Calu3 (cell line): ENCODE results near the gene ARHGAP15. TPM values are rescaled to one million over a fixed set of nuclear protein-coding genes. Genes with fewer than 3 reads are reported as not detected.

Experiments used
- BruUV-seq: library from RNA; stranded (reverse); fragments of 400-500 nt; replicated peaks from 2 replicates; lab custom pipeline; 2021; lab: Mats Ljungman, UMichigan
- CTCF ChIA-PET: fragments of 300-600 bp; sonication (Branson Sonifier 250); formaldehyde crosslinking; loops from one replicate; lab custom pipeline; 2022; ENCODE audit warnings: antibody characterized with exemption; lab: Charles Lee
- DNase-seq: peaks from one replicate; pipeline ENCODE4 v3.0.0; 2022
- H3K27ac Mint-ChIP-seq: one replicate; pipeline ENCODE4 v1.8.0; 2022; ENCODE audit warnings: mixed read lengths; ENCODE audit not compliant: unreplicated experiment
- H3K27me3 Mint-ChIP-seq: one replicate; pipeline ENCODE4 v1.8.0; 2022; ENCODE audit warnings: mixed read lengths; ENCODE audit not compliant: unreplicated experiment
- H3K36me3 Mint-ChIP-seq: one replicate; pipeline ENCODE4 v1.8.0; 2022; ENCODE audit warnings: mild to moderate bottlenecking, moderate library complexity, mixed read lengths; ENCODE audit not compliant: insufficient read depth, unreplicated experiment
- H3K4me1 Mint-ChIP-seq: one replicate; pipeline ENCODE4 v1.8.0; 2022; ENCODE audit warnings: mild to moderate bottlenecking, low read depth, mixed read lengths; ENCODE audit not compliant: unreplicated experiment
- H3K4me3 Mint-ChIP-seq: one replicate; pipeline ENCODE4 v1.8.0; 2022; ENCODE audit warnings: mild to moderate bottlenecking, low read depth, moderate library complexity, mixed read lengths; ENCODE audit not compliant: unreplicated experiment
- H3K9me3 Mint-ChIP-seq: one replicate; pipeline ENCODE4 v1.8.0; 2022; ENCODE audit warnings: low read depth, mixed read lengths; ENCODE audit not compliant: unreplicated experiment
- CTCF ChIP-seq: fragments of 200-600 bp; IDR thresholded peaks from one replicate; pipeline ENCODE4 v1.8.0; 2022; ENCODE audit warnings: antibody characterized with exemption; ENCODE audit not compliant: unreplicated experiment
- intact Hi-C: fragments of 100-400 bp; cut with micrococcal nuclease; formaldehyde crosslinking; loops from one replicate; pipeline ENCODE4 v1.10.0; 2022; ENCODE audit not compliant: unreplicated experiment
- total RNA-seq: library from RNA; stranded (reverse); gene quantifications from 2 replicates; pipeline ENCODE4 v1.2.3, GENCODE V29; 2022

ARHGAP15 gene
- total RNA-seq, 1 experiment from 2014 or later, result not detected

GRCh38 chr2:143787674-143788073 is 658.5 kb downstream of the ARHGAP15 start:
- no peak for DNase-seq
- intact Hi-C loops, result no loop called here
- BruUV-seq, result no TSS peak
- Mint-ChIP-seq H3K4me3 (no peak overlapping the region), H3K36me3 (no peaks in the 10 kb centered on the region), H3K4me1 (no peaks in the 10 kb centered on the region), H3K27me3 (no peaks in the 10 kb centered on the region), H3K27ac (no peak overlapping the region), H3K9me3 (peaks cover 6% of the 10 kb centered on the region)
- CTCF ChIA-PET, result no interaction called here
- no peak for TF ChIP-seq CTCF

- no peak overlapping the region for H3K27ac Mint-ChIP-seq
- H3K36me3 Mint-ChIP-seq, result no peaks in the 10 kb centered on the region
- H3K9me3 Mint-ChIP-seq, result peaks cover 7% of the 10 kb centered on the region
- CTCF ChIA-PET, result no interaction called here
- no peak overlapping the region for H3K4me3 Mint-ChIP-seq
- TF ChIP-seq CTCF, result no peak
- DNase-seq, result no peak
- no TSS peak for BruUV-seq
- intact Hi-C loops, result no loop called here
- H3K27me3 Mint-ChIP-seq, result no peaks in the 10 kb centered on the region
- H3K4me1 Mint-ChIP-seq, result no peaks in the 10 kb centered on the region
These were observed 663.4 kb downstream of the ARHGAP15 start for GRCh38 chr2:143792602-143793001.

GRCh38 chr2:143793381-143793780 is 664.2 kb downstream of the ARHGAP15 start:
- Mint-ChIP-seq H3K9me3 (peaks cover 2% of the 10 kb centered on the region), H3K27me3 (no peaks in the 10 kb centered on the region), H3K4me1 (no peaks in the 10 kb centered on the region), H3K36me3 (no peaks in the 10 kb centered on the region), H3K4me3 (no peak overlapping the region), H3K27ac (no peak overlapping the region)
- no peak for TF ChIP-seq CTCF
- CTCF ChIA-PET, result no interaction called here
- no TSS peak for BruUV-seq
- intact Hi-C loops, result no loop called here
- no peak for DNase-seq

- H3K36me3 Mint-ChIP-seq, result no peaks in the 10 kb centered on the region
- H3K9me3 Mint-ChIP-seq, result peaks cover 2% of the 10 kb centered on the region
- H3K4me3 Mint-ChIP-seq, result no peak overlapping the region
- H3K4me1 Mint-ChIP-seq, result no peaks in the 10 kb centered on the region
- no peak for TF ChIP-seq CTCF
- CTCF ChIA-PET, result no interaction called here
- H3K27me3 Mint-ChIP-seq, result no peaks in the 10 kb centered on the region
- H3K27ac Mint-ChIP-seq, result no peak overlapping the region
- DNase-seq, result no peak
- intact Hi-C loops, result no loop called here
- no TSS peak for BruUV-seq
These were observed 666.8 kb downstream of the ARHGAP15 start for GRCh38 chr2:143796051-143796450.

GRCh38 chr2:143801561-143801960 is 672.3 kb downstream of the ARHGAP15 start:
- H3K27me3 Mint-ChIP-seq, result no peaks in the 10 kb centered on the region
- DNase-seq, result no peak
- H3K4me1 Mint-ChIP-seq, result no peaks in the 10 kb centered on the region
- H3K27ac Mint-ChIP-seq, result no peak overlapping the region
- CTCF ChIA-PET, result no interaction called here
- H3K9me3 Mint-ChIP-seq, result no peaks in the 10 kb centered on the region
- H3K36me3 Mint-ChIP-seq, result no peaks in the 10 kb centered on the region
- TF ChIP-seq CTCF, result no peak
- intact Hi-C loops, result loop anchor here (10.0 kb wide), 1 partner anchor 133 kb away; no protein-coding TSS in a partner anchor
- no peak overlapping the region for H3K4me3 Mint-ChIP-seq
- BruUV-seq, result no TSS peak
